GM18520 (cell line): ENCODE data around the gene LRRC23.

Experiments used
- ATAC-seq: cut with Tn5 transposase; IDR thresholded peaks from one replicate; pipeline ENCODE4 v1.9.1; 2021; ENCODE audit not compliant: unreplicated experiment

The LRRC23 gene

GRCh38 chr12:6923851-6924250, 19.2 kb downstream of the LRRC23 start:
- no peak for ATAC-seq

- no peak for ATAC-seq
Observed at GRCh38 chr12:6925239-6925539, 20.6 kb downstream of the LRRC23 start.

DNA sequence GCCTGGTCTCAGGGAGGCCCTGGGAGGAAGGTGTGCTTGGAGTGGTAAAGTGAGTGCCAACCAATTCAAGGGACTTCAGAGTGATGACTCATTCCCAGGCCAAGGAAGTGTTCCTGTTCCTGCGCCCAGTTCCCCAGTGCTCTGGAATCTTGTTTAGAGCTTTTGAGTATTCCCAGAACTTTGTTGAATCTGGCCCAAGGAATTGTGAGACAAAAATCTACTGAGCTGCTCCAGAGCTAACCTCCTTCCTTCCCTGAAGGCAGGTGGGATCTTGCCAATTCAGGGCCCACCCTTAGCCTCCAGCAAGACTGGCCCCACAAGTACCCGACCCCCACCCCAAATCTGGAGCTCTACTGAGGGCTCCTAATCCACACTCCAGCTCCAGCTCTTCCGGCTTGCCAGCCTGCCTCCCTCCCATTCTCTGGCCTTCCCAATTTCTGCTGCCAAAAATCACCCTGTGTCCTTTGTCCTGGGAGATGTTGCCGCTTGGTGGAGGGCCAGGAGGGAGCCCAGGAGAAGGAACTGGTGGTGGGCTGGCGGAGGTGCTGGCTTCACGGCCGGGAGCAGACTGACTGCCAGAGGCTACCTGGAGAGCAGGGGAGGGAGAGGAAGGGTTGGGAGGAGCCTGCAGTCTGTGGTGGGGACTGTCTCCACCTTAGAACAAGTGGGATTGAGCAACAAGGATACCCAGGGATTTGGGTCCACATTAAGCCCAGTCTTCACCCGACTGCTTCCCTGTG, 21.1 kb downstream of the LRRC23 start:
- no peak for ATAC-seq

- no peak for ATAC-seq
Observed at GRCh38 chr12:6927379-6928021, 22.9 kb downstream of the LRRC23 start, which contains the start of gene ATN1. Gene ATN1, plus strand, starts transcription at chr12:6927959. Its CDS starts 6,043 bp downstream, at chr12:6934002.

GRCh38 chr12:6928022-6928702, 23.5 kb downstream of the LRRC23 start:
- ATAC-seq: no peak

- ATAC-seq: no peak
Observed at GRCh38 chr12:6928703-6929407, 24.2 kb downstream of the LRRC23 start.

DNA sequence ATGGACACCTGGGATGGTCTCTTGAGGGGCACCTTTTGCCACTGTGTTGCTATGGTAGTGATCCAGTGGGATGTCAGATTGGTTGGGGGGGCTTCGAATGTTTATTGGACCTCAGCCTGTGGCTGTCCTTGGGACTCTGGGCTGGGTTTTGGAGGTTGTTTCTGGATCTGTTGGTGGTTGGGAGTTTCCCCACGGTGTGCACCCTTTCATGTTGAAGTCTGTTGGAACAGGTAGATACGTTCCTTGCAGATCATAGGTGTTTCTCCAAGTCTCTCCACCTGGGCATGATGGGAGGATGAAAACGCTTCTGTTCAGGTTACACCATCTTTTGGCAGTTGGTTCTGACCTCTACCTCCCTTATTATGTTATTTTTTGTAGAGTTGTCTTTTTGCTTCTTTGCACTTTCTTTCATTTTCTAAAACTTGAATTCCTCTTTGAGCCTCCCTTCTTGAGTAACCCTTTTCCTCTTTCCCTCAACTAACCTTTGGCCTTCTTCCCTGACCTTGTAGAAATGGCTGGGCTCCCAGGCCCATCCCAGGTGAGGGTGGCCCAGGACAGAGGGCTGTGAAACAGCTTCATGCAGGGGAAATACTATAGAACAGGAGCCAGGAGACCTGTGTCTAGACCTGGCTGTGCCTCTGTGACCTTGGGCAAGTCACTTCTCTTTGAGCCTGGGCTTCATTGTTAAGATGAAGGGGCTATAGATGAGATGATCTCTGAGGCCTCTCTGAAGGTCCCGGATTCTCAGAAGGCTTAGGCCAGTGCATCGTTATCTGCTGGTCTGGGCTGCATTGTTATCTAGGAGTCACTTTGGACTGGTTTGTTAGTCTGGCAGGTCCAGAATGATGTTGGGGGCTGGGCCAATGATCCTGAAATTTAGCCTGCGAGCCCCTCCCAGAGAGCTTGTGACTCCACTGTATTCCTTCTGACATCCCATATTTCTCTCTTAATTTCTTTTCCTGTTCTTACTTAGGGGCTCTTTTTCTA, 25.1 kb downstream of the LRRC23 start:
- no peak for ATAC-seq

- ATAC-seq: no peak
Observed at GRCh38 chr12:6932766-6933165, 28.1 kb downstream of the LRRC23 start.

- ATAC-seq: no peak
Observed at GRCh38 chr12:6934110-6934509, 29.5 kb downstream of the LRRC23 start.

DNA sequence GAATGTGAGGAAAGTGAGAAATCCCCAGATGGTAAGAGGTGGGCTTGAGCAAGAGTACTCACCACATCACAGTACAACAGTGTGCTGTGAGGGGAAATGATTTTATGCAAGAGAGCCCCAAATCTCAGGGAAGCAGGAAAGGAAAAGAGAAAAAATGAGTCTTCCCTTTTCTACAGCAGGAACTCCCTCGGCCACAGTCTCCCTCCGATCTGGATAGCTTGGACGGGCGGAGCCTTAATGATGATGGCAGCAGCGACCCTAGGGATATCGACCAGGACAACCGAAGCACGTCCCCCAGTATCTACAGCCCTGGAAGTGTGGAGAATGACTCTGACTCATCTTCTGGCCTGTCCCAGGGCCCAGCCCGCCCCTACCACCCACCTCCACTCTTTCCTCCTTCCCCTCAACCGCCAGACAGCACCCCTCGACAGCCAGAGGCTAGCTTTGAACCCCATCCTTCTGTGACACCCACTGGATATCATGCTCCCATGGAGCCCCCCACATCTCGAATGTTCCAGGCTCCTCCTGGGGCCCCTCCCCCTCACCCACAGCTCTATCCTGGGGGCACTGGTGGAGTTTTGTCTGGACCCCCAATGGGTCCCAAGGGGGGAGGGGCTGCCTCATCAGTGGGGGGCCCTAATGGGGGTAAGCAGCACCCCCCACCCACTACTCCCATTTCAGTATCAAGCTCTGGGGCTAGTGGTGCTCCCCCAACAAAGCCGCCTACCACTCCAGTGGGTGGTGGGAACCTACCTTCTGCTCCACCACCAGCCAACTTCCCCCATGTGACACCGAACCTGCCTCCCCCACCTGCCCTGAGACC, 31.0 kb downstream of the LRRC23 start:
- no peak for ATAC-seq

DNA sequence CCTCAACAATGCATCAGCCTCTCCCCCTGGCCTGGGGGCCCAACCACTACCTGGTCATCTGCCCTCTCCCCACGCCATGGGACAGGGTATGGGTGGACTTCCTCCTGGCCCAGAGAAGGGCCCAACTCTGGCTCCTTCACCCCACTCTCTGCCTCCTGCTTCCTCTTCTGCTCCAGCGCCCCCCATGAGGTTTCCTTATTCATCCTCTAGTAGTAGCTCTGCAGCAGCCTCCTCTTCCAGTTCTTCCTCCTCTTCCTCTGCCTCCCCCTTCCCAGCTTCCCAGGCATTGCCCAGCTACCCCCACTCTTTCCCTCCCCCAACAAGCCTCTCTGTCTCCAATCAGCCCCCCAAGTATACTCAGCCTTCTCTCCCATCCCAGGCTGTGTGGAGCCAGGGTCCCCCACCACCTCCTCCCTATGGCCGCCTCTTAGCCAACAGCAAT, 31.6 kb downstream of the LRRC23 start:
- ATAC-seq: no peak

DNA sequence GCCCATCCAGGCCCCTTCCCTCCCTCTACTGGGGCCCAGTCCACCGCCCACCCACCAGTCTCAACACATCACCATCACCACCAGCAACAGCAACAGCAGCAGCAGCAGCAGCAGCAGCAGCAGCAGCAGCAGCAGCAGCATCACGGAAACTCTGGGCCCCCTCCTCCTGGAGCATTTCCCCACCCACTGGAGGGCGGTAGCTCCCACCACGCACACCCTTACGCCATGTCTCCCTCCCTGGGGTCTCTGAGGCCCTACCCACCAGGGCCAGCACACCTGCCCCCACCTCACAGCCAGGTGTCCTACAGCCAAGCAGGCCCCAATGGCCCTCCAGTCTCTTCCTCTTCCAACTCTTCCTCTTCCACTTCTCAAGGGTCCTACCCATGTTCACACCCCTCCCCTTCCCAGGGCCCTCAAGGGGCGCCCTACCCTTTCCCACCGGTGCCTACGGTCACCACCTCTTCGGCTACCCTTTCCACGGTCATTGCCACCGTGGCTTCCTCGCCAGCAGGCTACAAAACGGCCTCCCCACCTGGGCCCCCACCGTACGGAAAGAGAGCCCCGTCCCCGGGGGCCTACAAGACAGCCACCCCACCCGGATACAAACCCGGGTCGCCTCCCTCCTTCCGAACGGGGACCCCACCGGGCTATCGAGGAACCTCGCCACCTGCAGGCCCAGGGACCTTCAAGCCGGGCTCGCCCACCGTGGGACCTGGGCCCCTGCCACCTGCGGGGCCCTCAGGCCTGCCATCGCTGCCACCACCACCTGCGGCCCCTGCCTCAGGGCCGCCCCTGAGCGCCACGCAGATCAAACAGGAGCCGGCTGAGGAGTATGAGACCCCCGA, 32.2 kb downstream of the LRRC23 start:
- no peak for ATAC-seq

GRCh38 chr12:6937481-6938352, 33.1 kb downstream of the LRRC23 start:
- peak; percentile 92 for ATAC-seq

GRCh38 chr12:6938353-6939190, 34.0 kb downstream of the LRRC23 start:
- no peak for ATAC-seq

- ATAC-seq: no peak
Observed at GRCh38 chr12:6939191-6939540, 34.5 kb downstream of the LRRC23 start.

DNA sequence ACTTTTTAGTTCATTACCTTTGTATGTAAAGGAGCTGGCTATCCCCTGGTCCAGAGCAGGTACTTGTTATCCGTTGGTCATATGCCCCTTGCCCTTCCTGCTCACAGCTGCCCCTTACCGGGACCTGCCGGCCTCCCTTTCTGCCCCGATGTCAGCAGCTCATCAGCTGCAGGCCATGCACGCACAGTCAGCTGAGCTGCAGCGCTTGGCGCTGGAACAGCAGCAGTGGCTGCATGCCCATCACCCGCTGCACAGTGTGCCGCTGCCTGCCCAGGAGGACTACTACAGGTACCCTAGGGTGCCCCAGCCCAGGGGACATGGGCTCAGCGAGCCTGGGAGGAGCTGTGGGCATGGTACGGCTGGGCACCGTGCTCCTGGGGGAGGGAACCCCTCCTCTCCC, 36.6 kb downstream of the LRRC23 start:
- no peak for ATAC-seq

- no peak for ATAC-seq
Observed at GRCh38 chr12:6941782-6942181, 37.2 kb downstream of the LRRC23 start.
